Measurements from ENCODE around the gene POLD1.

- TF ChIP-seq CTCF (conservative IDR thresholded peaks at IDR 0.05; ENCODE audit: low read depth in 2 of 2) = no peak
- no peak for TF ChIP-seq EZH2 (IDR thresholded peaks at IDR 0.05; ENCODE audit: low read depth, unreplicated experiment)
- TF ChIP-seq REST (IDR thresholded peaks at IDR 0.05; ENCODE audit: unreplicated experiment) = no peak
- TF ChIP-seq POLR2AphosphoS5 (IDR thresholded peaks at IDR 0.05; ENCODE audit: low read depth) = no peak
- no peak for TF ChIP-seq EZH2phosphoT487 (IDR thresholded peaks at IDR 0.05; ENCODE audit: unreplicated experiment)
- TF ChIP-seq ZNF331 (CRISPR knock-in tag; IDR thresholded peaks at IDR 0.05; ENCODE audit: low read depth) = no peak
- no peak for TF ChIP-seq JUNB (IDR thresholded peaks at IDR 0.05; ENCODE audit: unreplicated experiment)
- TF ChIP-seq CREB1 (CRISPR knock-in tag; IDR thresholded peaks at IDR 0.05; ENCODE audit: low read depth) = no peak
Measured at GRCh38 chr19:50420127-50420526, 36.0 kb downstream of the POLD1 start.

Data from GM23338 (cell line).